A549 treated with AZD9567 at 1 μM for 4 hours (cell line): ENCODE data around the gene DDX43. TPM values are rescaled to one million over a fixed set of nuclear protein-coding genes. Genes with fewer than 3 reads are reported as not detected.

Experiments
- total RNA-seq: library from RNA; stranded (reverse); fragments of 200-300 nt; extraction: Qiagen RNA extraction; gene quantifications from 5 replicates; pipeline ENCODE4 v1.2.3, GENCODE V29; 2022; ENCODE audit not compliant: insufficient read depth

The DDX43 gene
- total RNA-seq = not detected in 5 replicates

GRCh38 chr6:73394577-73395354 lies at the start of gene DDX43:
TSS of gene DDX43 (plus strand) at chr6:73394828. CDS start at chr6:73394906, 78 bp downstream.

GRCh38 chr6:73353636-73354593 lies 40.7 kb upstream of the DDX43 start, which contains the start of gene DPPA5:
TSS of gene DPPA5 (minus strand) at chr6:73354276. CDS start at chr6:73354225, 51 bp downstream.

GRCh38 chr6:73362358-73362757 lies 32.3 kb upstream of the DDX43 start, which contains the start of gene KHDC3L:
TSS of gene KHDC3L (plus strand) at chr6:73362658. CDS start at chr6:73362730, 72 bp downstream.

GRCh38 chr6:73369563-73369962 lies 25.1 kb upstream of the DDX43 start, which contains the start of gene OOEP:
TSS of gene OOEP (minus strand) at chr6:73369897. CDS start at chr6:73369792, 105 bp downstream.

GRCh38 chr6:73452107-73452461 lies 57.5 kb downstream of the DDX43 start, which contains the start of gene CGAS:
TSS of gene CGAS (minus strand) at chr6:73452297. CDS start at chr6:73452181, 116 bp downstream.

DNA sequence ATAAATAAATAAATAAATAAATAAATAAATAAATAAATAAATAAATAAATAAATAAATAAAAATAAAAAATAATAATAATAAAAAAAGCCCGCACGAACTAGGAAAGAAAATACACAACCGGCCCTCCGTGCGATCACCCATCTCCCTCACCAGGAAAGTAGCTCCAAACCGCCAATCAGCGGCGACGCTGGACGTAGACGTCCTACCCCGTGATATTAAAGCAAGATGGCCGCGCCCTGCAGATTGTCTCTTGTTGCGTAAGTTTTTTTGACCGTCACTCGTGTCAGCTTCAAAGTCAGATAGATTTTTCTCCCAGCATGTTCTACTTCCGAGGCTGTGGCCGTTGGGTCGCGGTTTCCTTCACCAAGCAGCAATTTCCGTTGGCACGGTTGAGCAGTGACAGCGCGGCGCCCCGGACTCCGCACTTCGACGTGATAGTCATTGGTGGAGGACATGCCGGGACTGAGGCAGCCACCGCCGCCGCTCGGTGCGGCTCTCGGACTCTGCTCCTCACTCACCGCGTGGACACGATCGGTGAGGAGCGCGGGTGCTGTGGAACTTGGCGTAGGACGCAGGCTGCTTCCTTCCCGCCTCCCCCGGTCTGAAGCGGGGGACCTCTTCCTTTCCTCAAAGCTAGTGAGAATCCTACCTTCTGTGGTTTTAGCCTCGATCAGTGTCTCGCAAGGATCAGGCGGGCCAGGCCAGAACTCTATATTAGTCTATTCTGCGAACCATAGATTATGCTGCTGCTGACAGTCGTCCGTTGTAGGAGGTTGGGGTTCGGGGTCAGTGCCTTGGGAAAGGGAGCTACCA lies 67.1 kb downstream of the DDX43 start, which contains the start of gene MTO1:
Gene MTO1 (plus strand): TSS at position 201 of the 814 bp plus-strand sequence. CDS start 118 bp downstream, at position 319.

Other genes with a start within 250 kb of the DDX43 start
- 0.38 to 0.52 TPM (median 0.38 TPM) in 4 of 5 replicates, not detected in the other for gene KHDC1L, start 169.3 kb upstream of the DDX43 start, total RNA-seq
- gene KHDC1, start 131.6 kb upstream of the DDX43 start, total RNA-seq = 3.5 to 4.1 TPM (median 3.7 TPM) in 5 replicates
- gene DPPA5, start 40.6 kb upstream of the DDX43 start, total RNA-seq = not detected in 5 replicates
- gene KHDC3L, start 32.2 kb upstream of the DDX43 start, total RNA-seq = not detected in 5 replicates
- not detected in 5 replicates for gene OOEP, start 24.9 kb upstream of the DDX43 start, total RNA-seq
- gene CGAS, start 57.5 kb downstream of the DDX43 start, total RNA-seq = 3.6 to 4.6 TPM (median 4.2 TPM) in 5 replicates
- 9.0 to 12.5 TPM (median 9.8 TPM) in 5 replicates for gene MTO1, start 66.9 kb downstream of the DDX43 start, total RNA-seq
- gene EEF1A1, start 126.2 kb downstream of the DDX43 start, total RNA-seq = 7,488 to 8,100 TPM (median 7,636 TPM) in 5 replicates